ENCODE measurements around the gene HGFAC.

DNA sequence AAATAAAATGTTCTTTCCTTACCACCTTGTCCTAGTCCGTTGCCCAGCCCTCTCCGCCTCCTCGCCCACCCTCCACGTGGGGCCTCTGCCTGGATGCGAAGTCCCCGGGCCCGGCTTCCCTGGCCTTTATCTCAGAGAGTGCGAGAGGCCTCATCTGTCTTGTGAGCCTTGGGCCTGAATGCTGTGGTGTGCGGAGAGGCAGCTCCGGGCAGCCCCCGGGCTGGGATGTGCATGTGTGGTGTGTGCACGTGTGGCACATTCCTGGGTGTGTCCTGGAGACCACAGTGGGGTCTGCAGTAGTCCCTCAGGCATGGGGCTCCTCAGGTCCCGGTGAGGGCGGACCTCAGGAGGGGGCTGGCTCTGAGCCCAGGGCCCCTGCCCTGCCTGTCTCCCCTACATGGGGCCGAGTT, 52.7 kb downstream of the HGFAC start:
- no peak for TF ChIP-seq CTCF (IDR thresholded peaks at IDR 0.05)
- TF ChIP-seq POLR2A (IDR thresholded peaks at IDR 0.05), result no peak
